Lung (tissue), 12 donors: ENCODE data around the gene TGFA. TPM values are rescaled to one million over a fixed set of nuclear protein-coding genes. Genes with fewer than 3 reads are reported as not detected.

Experiments
- ATAC-seq: fragments of 200-7000 bp; cut with Tn5 transposase; one replicate; pipeline ENCODE4 v1.9.1; 2020; ENCODE audit warnings: moderate number of reproducible peaks; ENCODE audit not compliant: insufficient read depth, low FRiP score
- DNase-seq, 3 donors: peaks; one replicate each; pipeline ENCODE4 v3.0.0-alpha.2; 2013 to 2017
- H3K27ac ChIP-seq, 2 donors: one replicate each; pipeline ENCODE4 v1.5.1; 2013; ENCODE audit warnings: mild to moderate bottlenecking in 2 of 2, moderate library complexity in 2 of 2, control low read depth in 1 of 2, inconsistent platforms in 1 of 2, low read depth in 1 of 2, low read length in 1 of 2
- H3K27me3 ChIP-seq, 3 donors: one replicate each; pipeline ENCODE4 v1.5.1; 2013; ENCODE audit warnings: low read length in 2 of 3; ENCODE audit not compliant: control insufficient read depth in 3 of 3, insufficient read depth in 3 of 3
- H3K36me3 ChIP-seq, 4 donors: one replicate each; pipeline ENCODE4 v1.5.1; 2013; ENCODE audit warnings: low read length in 4 of 4, mild to moderate bottlenecking in 1 of 4, moderate library complexity in 1 of 4; ENCODE audit not compliant: control insufficient read depth in 4 of 4, insufficient read depth in 4 of 4
- H3K4me1 ChIP-seq, 5 donors: one replicate each; pipeline ENCODE4 v1.5.1; 2013; ENCODE audit warnings: low read length in 5 of 5, mild to moderate bottlenecking in 2 of 5, moderate library complexity in 1 of 5; ENCODE audit not compliant: control insufficient read depth in 5 of 5, insufficient read depth in 5 of 5
- H3K4me3 ChIP-seq: one replicate; pipeline ENCODE4 v1.5.1; 2013; ENCODE audit warnings: mild to moderate bottlenecking, control low read depth, moderate library complexity
- H3K9ac ChIP-seq, 2 donors: one replicate each; pipeline ENCODE4 v1.5.1; 2013; ENCODE audit warnings: low read length in 2 of 2, control low read depth in 1 of 2; ENCODE audit not compliant: insufficient read depth in 1 of 2
- H3K9me3 ChIP-seq, 4 donors: one replicate each; pipeline ENCODE4 v1.5.1; 2013; ENCODE audit warnings: low read length in 3 of 4, mild to moderate bottlenecking in 1 of 4, moderate library complexity in 1 of 4; ENCODE audit not compliant: control insufficient read depth in 4 of 4, insufficient read depth in 3 of 4
- WGBS, 2 donors: extraction: QIAGEN DNeasy Blood & Tissue Kit; methylation state at CpG; one replicate each; pipeline ENCODE4 v1.1.7; 2013; 5-methylcytosine and 5-hydroxymethylcytosine counted together
- polyA plus RNA-seq, 2 donors: library from polyadenylated mRNA; stranded (reverse); fragments of 200-250 nt; gene quantifications; one replicate each; pipeline ENCODE4 v1.2.1, GENCODE V29; 2013
- total RNA-seq, 2 donors: library from RNA; depleted of rRNA in 1 of 2; stranded (reverse); fragments of >200 nt in 1 of 2; gene quantifications; one replicate each; pipeline ENCODE4 v1.2.1, GENCODE V29; 2014 to 2021
- TF ChIP-seq, protein P1 (sequence below): IDR thresholded peaks from 2 replicates; pipeline ENCODE4 v1.5.1; 2012; ENCODE audit warnings: mild to moderate bottlenecking; ENCODE audit errors: control extremely low read depth, extremely low read depth
- donor health status: control.
- donor health status: control.
- donor health status: Bipolar disorder and iron deficiency.
- donor health status: healthy.
- donor health status: DM: yes; HTN: yes; CAD: no.

The TGFA gene
- total and polyA plus RNA-seq, 4 donors = 1.9 to 13.0 (median 7.0) TPM

DNA sequence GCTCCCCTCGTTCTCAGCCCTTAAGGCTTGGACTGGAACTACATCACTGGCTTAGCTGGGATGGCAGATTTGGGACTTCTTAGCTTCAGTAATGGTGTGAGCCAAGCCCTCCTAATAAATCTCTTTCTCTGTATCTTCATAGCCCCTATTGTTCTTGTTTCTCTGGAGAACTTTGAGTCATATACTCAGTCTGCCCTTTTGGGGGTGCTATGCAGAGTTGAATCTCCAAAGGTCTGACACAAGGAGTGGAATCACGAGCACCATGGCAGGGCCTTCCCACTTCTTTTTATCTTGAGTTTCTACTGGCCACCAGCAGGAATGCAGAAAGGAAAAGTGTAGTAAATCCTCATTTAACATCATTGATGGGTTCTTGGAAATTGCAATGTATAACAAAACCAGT is 13.3 kb upstream of the TGFA start:
- DNase-seq (no peak), ATAC-seq (no peak)
- H3K9me3 ChIP-seq = no peaks in the 10 kb centered on the region
- TF ChIP-seq, protein P1, sequence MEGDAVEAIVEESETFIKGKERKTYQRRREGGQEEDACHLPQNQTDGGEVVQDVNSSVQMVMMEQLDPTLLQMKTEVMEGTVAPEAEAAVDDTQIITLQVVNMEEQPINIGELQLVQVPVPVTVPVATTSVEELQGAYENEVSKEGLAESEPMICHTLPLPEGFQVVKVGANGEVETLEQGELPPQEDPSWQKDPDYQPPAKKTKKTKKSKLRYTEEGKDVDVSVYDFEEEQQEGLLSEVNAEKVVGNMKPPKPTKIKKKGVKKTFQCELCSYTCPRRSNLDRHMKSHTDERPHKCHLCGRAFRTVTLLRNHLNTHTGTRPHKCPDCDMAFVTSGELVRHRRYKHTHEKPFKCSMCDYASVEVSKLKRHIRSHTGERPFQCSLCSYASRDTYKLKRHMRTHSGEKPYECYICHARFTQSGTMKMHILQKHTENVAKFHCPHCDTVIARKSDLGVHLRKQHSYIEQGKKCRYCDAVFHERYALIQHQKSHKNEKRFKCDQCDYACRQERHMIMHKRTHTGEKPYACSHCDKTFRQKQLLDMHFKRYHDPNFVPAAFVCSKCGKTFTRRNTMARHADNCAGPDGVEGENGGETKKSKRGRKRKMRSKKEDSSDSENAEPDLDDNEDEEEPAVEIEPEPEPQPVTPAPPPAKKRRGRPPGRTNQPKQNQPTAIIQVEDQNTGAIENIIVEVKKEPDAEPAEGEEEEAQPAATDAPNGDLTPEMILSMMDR = no peak
- H3K36me3 ChIP-seq = no peaks in the 10 kb centered on the region
- H3K27ac ChIP-seq = no peak overlapping the region
- WGBS, 2 donors = 92 to 100% methylated on average over 2 of the region's 2 CpGs
- no peaks in the 10 kb centered on the region for H3K27me3 ChIP-seq
- H3K9ac ChIP-seq = no peak overlapping the region
- no peaks in the 10 kb centered on the region for H3K4me1 ChIP-seq
- H3K4me3 ChIP-seq = no peak overlapping the region

DNA sequence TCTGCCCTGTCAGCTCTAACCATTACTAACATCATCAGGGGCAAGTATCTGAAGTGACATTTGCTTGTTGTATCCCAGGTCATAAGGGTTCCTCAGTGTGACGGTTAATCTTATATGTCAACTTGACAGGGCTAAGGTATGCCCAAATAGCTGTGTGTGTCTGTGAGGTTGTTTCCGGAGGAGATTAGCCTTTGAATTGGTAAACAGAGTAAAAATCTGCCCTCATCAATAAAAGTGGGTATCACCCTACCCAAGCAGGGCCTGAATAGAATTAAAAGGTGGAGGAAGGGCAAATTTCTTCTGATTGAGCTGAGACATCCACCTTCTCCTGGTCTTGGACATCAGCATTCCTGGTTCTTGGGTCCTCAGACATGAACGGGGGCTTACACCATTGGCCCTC is 12.8 kb upstream of the TGFA start:
- TF ChIP-seq, protein P1 = no peak
- Histone ChIP-seq H3K36me3 (no peaks in the 10 kb centered on the region), H3K27me3 (no peaks in the 10 kb centered on the region), H3K9me3 (no peaks in the 10 kb centered on the region), H3K9ac (no peak overlapping the region), H3K4me3 (no peak overlapping the region), H3K4me1 (no peaks in the 10 kb centered on the region), H3K27ac (no peak overlapping the region)
- DNase-seq (no peak), ATAC-seq (no peak)
- WGBS, 2 donors = 92 to 93% methylated on average over 3 of the region's 3 CpGs

DNA sequence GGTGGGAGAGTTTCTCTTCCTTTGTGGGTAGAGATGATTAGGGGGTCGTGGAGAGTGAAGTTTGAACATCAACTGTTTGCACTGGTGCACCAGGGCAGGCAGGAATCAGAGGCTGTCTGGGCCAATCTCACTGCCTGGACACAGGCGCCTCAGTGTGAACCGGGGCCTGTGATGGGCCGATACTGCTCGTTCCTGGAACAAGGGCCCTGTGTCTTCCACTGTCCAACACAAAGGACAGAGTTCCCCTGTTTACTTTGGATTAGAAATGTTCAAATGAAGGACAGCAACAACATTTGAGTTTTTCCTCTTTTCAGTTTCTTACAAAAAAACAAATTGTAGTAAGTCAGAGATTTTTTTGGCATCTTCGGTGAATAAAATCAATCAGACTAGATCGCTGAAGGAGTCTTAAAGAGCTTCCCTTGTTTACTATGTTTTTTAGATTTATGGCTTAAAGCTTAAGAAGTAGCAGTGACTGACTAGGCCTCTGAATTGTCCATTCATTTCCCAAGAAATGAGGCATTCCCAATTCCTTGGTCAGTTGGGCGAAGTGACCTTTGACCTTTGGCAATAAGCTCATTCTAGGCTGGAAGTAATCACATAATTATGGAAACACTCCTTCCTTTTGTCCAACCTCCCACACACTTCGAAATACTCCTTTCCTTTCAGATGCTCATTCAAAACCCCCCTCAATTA is 11.6 kb upstream of the TGFA start:
- Histone ChIP-seq H3K9ac (no peak overlapping the region), H3K27me3 (peaks cover 0 to 4% (median 0%) of the 10 kb centered on the region in 3 donors), H3K27ac (no peak overlapping the region), H3K4me1 (no peaks in the 10 kb centered on the region), H3K9me3 (peaks cover 0 to 2% (median 0%) of the 10 kb centered on the region in 4 donors), H3K4me3 (no peak overlapping the region), H3K36me3 (no peaks in the 10 kb centered on the region)
- TF ChIP-seq, protein P1 = no peak
- DNase-seq (no peak), ATAC-seq (no peak)
- 82 to 96% methylated on average over 9 of the region's 9 CpGs for WGBS, 2 donors

DNA sequence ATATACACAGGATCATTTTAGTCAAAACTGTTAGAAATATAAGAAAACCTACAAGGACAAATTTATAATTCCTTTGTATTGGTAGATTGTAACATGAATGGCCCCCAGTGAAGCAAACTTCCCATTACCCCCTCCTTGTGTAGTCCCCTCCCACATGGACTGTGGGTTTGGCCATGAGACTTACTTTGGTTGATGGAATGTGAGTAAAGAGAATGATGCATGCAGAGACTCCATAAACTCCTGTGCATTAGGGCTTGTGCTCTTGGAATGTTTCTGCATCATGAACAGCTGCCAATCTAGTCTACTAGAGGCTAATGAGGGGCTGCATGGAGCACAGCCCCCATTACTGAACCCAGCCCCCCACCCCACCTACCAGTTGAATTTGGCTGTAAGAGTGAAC is 8.3 kb upstream of the TGFA start:
- Histone ChIP-seq H3K36me3 (no peaks in the 10 kb centered on the region), H3K27me3 (peaks cover 0 to 4% (median 0%) of the 10 kb centered on the region in 3 donors), H3K4me1 (peaks cover 0 to 3% (median 0%) of the 10 kb centered on the region in 5 donors), H3K9me3 (peaks cover 0 to 2% (median 0%) of the 10 kb centered on the region in 4 donors), H3K27ac (no peak overlapping the region), H3K4me3 (no peak overlapping the region), H3K9ac (no peak overlapping the region)
- DNase-seq (no peak), ATAC-seq (no peak)
- TF ChIP-seq, protein P1 = no peak
